GM06990 (cell line): ENCODE results near the gene CCNI.

Source experiments
- DNase-seq: peaks from one replicate; pipeline ENCODE4 v3.0.0-alpha.2; 2011; ENCODE audit not compliant: insufficient read length; ENCODE audit errors: extremely low read depth
- H3K27me3 ChIP-seq: replicated peaks from 2 replicates; pipeline ENCODE4 v1.6.0; 2011; ENCODE audit warnings: low read length; ENCODE audit not compliant: control insufficient read depth, insufficient read depth
- H3K36me3 ChIP-seq: 2 replicates; pipeline ENCODE4 v1.5.1; 2011; ENCODE audit warnings: low read length; ENCODE audit not compliant: control insufficient read depth, insufficient read depth
- H3K4me3 ChIP-seq: replicated peaks from 2 replicates; pipeline ENCODE4 v1.5.1; 2011; ENCODE audit warnings: low read depth, mild to moderate bottlenecking, control low read depth, low read length
- CTCF ChIP-seq: IDR thresholded peaks from 2 replicates; pipeline ENCODE4 v1.5.1; 2011; ENCODE audit warnings: low read length, control low read depth, mild to moderate bottlenecking, inconsistent platforms; ENCODE audit not compliant: insufficient read depth, poor library complexity, severe bottlenecking

CCNI gene

DNA sequence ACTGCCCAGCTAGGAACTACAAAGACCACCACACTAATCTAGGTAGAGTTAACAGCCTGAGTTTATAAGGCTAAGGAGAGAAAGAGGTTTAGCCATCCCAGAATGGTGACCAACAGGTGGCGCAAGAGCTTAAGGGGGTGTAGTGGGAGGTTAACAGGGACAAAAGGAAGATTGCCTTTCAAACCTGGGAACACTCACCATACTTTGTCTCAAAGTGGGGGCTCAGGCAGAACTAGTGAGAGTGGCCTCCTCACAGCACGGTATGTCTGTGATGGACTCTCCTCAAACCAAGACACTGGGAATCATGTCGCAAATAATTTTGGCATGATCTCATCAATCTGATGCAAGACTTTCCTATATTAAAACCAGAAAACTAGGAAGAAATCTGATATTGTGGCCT, 23.4 kb downstream of the CCNI start:
- TF ChIP-seq CTCF, result peak; percentile 73
- Histone ChIP-seq H3K36me3 (peaks cover 10% of the 10 kb centered on the region), H3K27me3 (no peaks in the 10 kb centered on the region), H3K4me3 (no peak overlapping the region)
- DNase-seq, result no peak

DNA sequence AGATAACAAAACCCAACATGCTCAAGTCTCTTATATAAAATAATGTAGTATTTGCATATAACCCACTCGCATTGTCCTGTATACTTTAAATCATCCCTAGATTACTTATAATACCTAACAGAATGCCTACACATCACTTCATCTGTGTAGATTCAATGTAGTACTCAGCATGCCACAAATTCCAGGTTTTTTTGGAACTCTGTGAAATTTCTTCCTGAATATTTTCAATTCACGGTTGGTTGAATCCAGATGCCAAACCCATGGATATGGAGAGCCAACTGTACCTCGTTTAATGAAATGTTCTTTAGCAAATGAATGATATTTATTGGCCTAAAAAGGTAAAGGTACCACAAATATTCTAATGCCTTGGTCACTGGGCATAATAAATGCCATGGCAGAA, 24.8 kb downstream of the CCNI start:
- peaks cover 10% of the 10 kb centered on the region for H3K36me3 ChIP-seq
- TF ChIP-seq CTCF, result no peak
- no peaks in the 10 kb centered on the region for H3K27me3 ChIP-seq

GRCh38 chr4:77047037-77047436, 28.8 kb downstream of the CCNI start:
- Histone ChIP-seq H3K4me3 (no peak overlapping the region), H3K27me3 (no peaks in the 10 kb centered on the region), H3K36me3 (peaks cover 7% of the 10 kb centered on the region)
- no peak for DNase-seq
- peak; percentile 33 for TF ChIP-seq CTCF

More for the DNA sequence above, 24.8 kb downstream of the CCNI start:
- no peak for DNase-seq
- no peak overlapping the region for H3K4me3 ChIP-seq

GRCh38 chr4:77045490-77045889, 30.3 kb downstream of the CCNI start:
- DNase-seq, result no peak
- peaks cover 7% of the 10 kb centered on the region for H3K36me3 ChIP-seq
- H3K4me3 ChIP-seq, result no peak overlapping the region
- TF ChIP-seq CTCF, result no peak
- H3K27me3 ChIP-seq, result no peaks in the 10 kb centered on the region

- peaks cover 7% of the 10 kb centered on the region for H3K36me3 ChIP-seq
- DNase-seq, result no peak
- TF ChIP-seq CTCF, result peak; percentile 59
- no peaks in the 10 kb centered on the region for H3K27me3 ChIP-seq
- no peak overlapping the region for H3K4me3 ChIP-seq
Measured at GRCh38 chr4:77044461-77045150, 31.2 kb downstream of the CCNI start.
